ENCODE measurements around the gene DDX23.

DDX23 gene

DNA sequence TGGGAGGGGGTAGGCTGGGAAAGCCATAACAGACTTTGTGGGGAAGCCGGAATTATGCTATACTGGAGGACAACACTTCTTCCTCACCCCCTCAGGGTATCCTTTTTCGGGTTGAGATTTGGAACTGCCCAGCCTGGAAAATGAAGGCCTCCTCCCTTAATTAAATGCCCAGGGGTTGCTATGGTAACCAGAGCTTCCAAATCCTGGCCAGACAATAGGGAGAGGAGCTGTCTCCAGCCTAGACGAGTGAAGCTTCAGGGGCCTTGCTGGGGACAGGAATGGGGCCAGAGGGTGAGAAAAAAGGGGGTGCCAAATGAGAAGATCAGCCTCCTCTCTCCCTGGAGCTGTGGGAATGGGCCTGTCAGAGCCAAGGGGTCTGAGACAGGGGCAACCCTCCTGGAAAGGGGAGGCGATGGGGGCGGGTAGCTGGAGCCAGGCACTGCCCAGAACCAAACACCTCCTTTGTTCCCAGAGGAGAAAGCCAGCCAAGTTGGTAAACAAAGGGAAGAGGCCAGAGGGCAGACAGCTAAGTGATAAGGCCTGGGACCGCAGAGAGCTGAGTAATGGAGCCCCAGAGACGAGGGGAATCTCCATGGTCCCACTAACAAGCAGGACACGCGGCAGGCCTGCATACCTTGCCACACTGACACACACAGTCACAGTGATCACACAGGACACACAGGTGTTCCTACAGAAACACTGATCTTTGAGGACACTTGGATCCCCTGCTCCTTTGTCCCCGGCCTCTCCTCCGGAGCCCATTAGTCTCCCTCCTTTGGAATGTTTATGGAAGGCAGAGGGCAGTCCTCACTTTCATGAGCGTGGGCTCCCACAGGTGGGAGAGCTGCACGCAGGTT lies 31.6 kb upstream of the DDX23 start:
- H3K4me3 ChIP-seq (ENCODE audit: low read depth, low read length) = no peak overlapping the region
- TF ChIP-seq, protein P1, sequence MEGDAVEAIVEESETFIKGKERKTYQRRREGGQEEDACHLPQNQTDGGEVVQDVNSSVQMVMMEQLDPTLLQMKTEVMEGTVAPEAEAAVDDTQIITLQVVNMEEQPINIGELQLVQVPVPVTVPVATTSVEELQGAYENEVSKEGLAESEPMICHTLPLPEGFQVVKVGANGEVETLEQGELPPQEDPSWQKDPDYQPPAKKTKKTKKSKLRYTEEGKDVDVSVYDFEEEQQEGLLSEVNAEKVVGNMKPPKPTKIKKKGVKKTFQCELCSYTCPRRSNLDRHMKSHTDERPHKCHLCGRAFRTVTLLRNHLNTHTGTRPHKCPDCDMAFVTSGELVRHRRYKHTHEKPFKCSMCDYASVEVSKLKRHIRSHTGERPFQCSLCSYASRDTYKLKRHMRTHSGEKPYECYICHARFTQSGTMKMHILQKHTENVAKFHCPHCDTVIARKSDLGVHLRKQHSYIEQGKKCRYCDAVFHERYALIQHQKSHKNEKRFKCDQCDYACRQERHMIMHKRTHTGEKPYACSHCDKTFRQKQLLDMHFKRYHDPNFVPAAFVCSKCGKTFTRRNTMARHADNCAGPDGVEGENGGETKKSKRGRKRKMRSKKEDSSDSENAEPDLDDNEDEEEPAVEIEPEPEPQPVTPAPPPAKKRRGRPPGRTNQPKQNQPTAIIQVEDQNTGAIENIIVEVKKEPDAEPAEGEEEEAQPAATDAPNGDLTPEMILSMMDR (IDR thresholded peaks at IDR 0.05; ENCODE audit: borderline replicate concordance, insufficient read depth, low read depth, low read length) = no peak

DNA sequence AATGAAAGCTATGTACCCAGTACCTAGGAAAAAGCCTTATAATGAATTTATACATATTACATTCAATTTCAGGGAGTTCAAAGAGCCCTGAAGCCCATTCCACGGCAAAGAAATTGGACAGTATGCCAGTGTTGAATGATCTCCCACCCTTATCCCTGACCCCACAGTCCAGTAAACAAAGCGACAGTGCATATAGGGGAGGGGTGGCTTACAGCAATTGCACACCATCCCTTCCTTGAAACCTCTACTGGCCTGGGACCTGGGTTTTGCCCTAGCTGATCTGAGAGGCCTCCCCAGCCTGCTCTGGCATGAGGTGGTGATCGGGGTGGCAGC lies 31.0 kb upstream of the DDX23 start:
- H3K4me3 ChIP-seq (ENCODE audit: low read depth, low read length) = no peak overlapping the region
- TF ChIP-seq, protein P1 (IDR thresholded peaks at IDR 0.05; ENCODE audit: borderline replicate concordance, insufficient read depth, low read depth, low read length) = no peak

DNA sequence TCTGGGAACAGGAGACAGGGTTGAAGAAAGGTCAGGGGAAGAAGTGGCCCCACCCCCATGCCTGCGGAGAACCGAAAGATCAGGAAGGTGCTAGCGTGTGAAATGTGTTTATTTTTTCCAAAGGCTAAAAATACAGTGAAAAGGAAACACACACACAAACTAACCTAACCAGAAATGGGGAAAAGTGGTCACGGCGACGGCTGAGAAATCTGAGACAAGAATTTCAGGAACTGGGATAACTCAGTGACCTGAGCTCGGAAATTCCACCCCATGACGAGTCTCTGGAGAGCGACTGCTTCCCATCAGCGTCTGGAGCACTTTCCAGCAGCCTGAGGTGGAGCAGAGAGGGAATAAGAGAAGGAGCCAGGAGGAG lies 30.3 kb upstream of the DDX23 start:
- no peak overlapping the region for H3K4me3 ChIP-seq (ENCODE audit: low read depth, low read length)

DNA sequence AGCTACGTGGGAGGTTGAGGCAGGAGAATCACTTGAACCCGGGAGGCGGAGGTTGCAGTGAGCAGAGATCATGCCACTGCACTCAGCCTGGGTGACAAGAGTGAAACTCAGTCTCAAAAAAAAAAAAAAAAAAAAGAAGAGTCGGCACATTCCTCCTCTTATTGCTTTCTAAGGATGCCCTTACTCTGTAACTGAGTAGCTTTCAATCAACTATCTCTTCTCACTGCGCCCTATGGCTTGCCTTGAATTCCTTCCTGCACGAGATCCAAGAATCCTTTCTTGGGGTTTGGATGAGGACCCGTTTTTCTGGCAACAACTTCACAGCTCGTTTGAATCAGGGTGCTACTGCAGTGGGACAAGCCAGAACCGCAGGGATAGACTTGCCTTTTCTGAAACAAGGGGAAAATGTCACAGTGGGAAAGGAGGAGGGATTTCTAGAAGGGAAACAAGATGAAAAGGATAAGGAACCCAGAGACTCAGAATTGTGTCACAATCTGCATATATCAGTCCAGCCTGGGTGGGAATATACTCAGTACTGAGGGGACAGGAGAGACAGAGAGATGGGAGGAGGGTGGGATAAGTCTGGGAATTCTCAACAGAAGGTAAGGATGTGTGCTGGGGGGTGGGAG lies 29.8 kb upstream of the DDX23 start:
- TF ChIP-seq, protein P1 (IDR thresholded peaks at IDR 0.05; ENCODE audit: borderline replicate concordance, insufficient read depth, low read depth, low read length) = no peak
- no peak overlapping the region for H3K4me3 ChIP-seq (ENCODE audit: low read depth, low read length)

More for the DNA sequence above, 30.3 kb upstream of the DDX23 start:
- TF ChIP-seq, protein P1 (IDR thresholded peaks at IDR 0.05; ENCODE audit: borderline replicate concordance, insufficient read depth, low read depth, low read length) = no peak

DNA sequence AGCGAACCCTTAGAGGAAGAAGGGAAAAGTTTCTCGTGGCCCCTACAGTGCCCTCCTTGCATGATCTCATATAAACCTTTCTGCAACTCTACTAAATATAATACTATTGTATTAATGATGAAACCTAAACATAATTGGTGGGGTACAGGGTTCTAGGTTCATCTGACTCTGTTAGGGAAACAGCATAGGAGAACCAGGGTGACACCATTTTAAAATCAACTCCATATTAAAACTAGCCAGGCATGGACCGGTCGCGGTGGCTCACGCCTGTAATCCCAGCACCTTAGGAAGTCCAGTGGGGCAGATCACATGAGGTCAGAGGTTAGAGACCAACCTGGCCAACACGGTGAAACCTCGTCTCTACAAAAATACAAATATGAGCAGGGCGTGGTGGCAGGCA lies 28.7 kb upstream of the DDX23 start:
- TF ChIP-seq, protein P1 (IDR thresholded peaks at IDR 0.05; ENCODE audit: borderline replicate concordance, insufficient read depth, low read depth, low read length) = no peak
- no peak overlapping the region for H3K4me3 ChIP-seq (ENCODE audit: low read depth, low read length)

DNA sequence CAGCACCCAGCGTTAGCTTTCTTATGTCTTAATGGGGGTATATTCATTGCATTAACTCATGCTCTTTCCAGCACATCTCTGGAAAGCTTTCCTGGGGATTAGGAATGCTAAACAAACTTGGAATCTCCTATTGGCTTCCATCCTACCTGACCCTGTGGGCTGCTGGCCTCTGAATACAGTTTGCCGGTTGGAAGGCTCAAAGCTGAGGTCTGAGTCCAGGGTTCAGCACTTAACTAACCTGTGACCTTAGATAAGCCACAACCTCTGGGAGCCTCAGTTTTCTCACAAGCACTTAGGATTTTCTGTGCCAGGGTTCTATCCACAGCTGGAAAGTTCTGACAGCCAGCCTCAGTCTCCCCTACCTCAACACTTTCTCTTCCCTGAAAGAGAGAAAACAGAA lies 26.6 kb upstream of the DDX23 start:
- no peak overlapping the region for H3K4me3 ChIP-seq (ENCODE audit: low read depth, low read length)
- TF ChIP-seq, protein P1 (IDR thresholded peaks at IDR 0.05; ENCODE audit: borderline replicate concordance, insufficient read depth, low read depth, low read length) = no peak

Data from GM12875 (cell line).